ENCODE results near the gene ZC3H10. TPM values are rescaled to one million over a fixed set of nuclear protein-coding genes. Genes with fewer than 3 reads are reported as not detected.

ZC3H10 gene
- total and polyA plus RNA-seq, 2 donors (not counting 3 experiments of a cell fraction or from before 2014, with no cell fraction given) = 2.6 to 10.1 TPM

- H3K9me3 ChIP-seq (replicated peaks; ENCODE audit: control insufficient read depth, insufficient read depth, low read length) = no peaks in the 10 kb centered on the region
- H3K9ac ChIP-seq (replicated peaks; ENCODE audit: extremely low read depth, insufficient read depth, low read length) = no peak overlapping the region
- H3K4me1 ChIP-seq (ENCODE audit: control insufficient read depth, extremely low read depth, insufficient read depth, low read length) = peaks cover 31% of the 10 kb centered on the region
- H3K27ac ChIP-seq (ENCODE audit: insufficient read depth, low read depth, low read length) = no peak overlapping the region
- no peaks in the 10 kb centered on the region for H3K9me1 ChIP-seq (replicated peaks; ENCODE audit: control insufficient read depth, extremely low read depth, insufficient read depth, low read length)
- no TSS peak for BruUV-seq (replicated peaks)
- H2AFZ ChIP-seq (ENCODE audit: low read depth, low read length) = no peak overlapping the region
- FAIRE-seq (no peak), DNase-seq (ENCODE audit: low read depth, low spot score) (no peak)
- H3K79me2 ChIP-seq (ENCODE audit: control insufficient read depth, insufficient read depth, low read length) = peaks cover 24% of the 10 kb centered on the region
- dilution Hi-C loops (cut with MboI; ENCODE audit: extremely low pct_ligation_motif_present, low sequenced_read_pairs) = no loop called here
- intact Hi-C loops (cut with micrococcal nuclease) = no loop called here
- ChIA-PET POLR2A (no interaction called here), CTCF (interaction anchor here (11.9 kb wide), 1 partner anchor 67 kb away, joined by 236 read pairs; the partner anchor contains the start of gene SMARCC2)
- H3K4me2 ChIP-seq (ENCODE audit: insufficient read depth, low read length) = no peak overlapping the region
- no peak overlapping the region for H3K4me3 ChIP-seq (replicated peaks in 1 of 3; ENCODE audit: insufficient read depth in 1 of 3, low read depth in 1 of 3, low read length in 3 of 3)
- TF ChIP-seq EZH2 (IDR thresholded peaks at IDR 0.05; ENCODE audit: borderline replicate concordance, low read depth, low read length, severe bottlenecking) (no peak), CTCF (IDR thresholded peaks at IDR 0.05; ENCODE audit: extremely low read depth in 1 of 2, insufficient read depth in 1 of 2, low read depth in 1 of 2, low read length in 2 of 2) (no peak), POLR2AphosphoS5 (IDR thresholded peaks at IDR 0.05; ENCODE audit: insufficient read depth, low read depth, low read length) (no peak)
- H3K36me3 ChIP-seq (ENCODE audit: control insufficient read depth in 2 of 2, extremely low read depth in 1 of 2, insufficient read depth in 2 of 2, low read length in 2 of 2) = peaks cover 0 to 13% of the 10 kb centered on the region in 2 experiments
- no peaks in the 10 kb centered on the region for H4K20me1 ChIP-seq (replicated peaks; ENCODE audit: control insufficient read depth, extremely low read depth, insufficient read depth, low read length)
- H3K27me3 ChIP-seq (ENCODE audit: control insufficient read depth in 2 of 2, insufficient read depth in 2 of 2, low read length in 2 of 2) = no peaks in the 10 kb centered on the region
These were observed 3.3 kb downstream of the ZC3H10 start for GRCh38 chr12:56121204-56121870.

GRCh38 chr12:56122637-56123036, 4.6 kb downstream of the ZC3H10 start:
- dilution Hi-C loops (cut with MboI; ENCODE audit: extremely low pct_ligation_motif_present, low sequenced_read_pairs) = no loop called here
- CTCF ChIA-PET = interaction anchor here (11.9 kb wide), 1 partner anchor 66 kb away, joined by 236 read pairs; the partner anchor contains the start of gene SMARCC2
- H3K27ac ChIP-seq (ENCODE audit: insufficient read depth, low read depth, low read length) = no peak overlapping the region

More at GRCh38 chr12:56122637-56123036, 4.6 kb downstream of the ZC3H10 start:
- TF ChIP-seq JUN (IDR thresholded peaks at IDR 0.05; ENCODE audit: borderline replicate concordance, insufficient read depth, insufficient read length, low read depth) (no peak), CTCF (IDR thresholded peaks at IDR 0.05; ENCODE audit: extremely low read depth in 1 of 2, insufficient read depth in 1 of 2, low read depth in 1 of 2, low read length in 2 of 2) (no peak), EZH2 (IDR thresholded peaks at IDR 0.05; ENCODE audit: borderline replicate concordance, low read depth, low read length, severe bottlenecking) (no peak), GATA2 (IDR thresholded peaks at IDR 0.05; ENCODE audit: insufficient read depth, insufficient read length, low read depth, low read length) (no peak), MYC (IDR thresholded peaks at IDR 0.05; ENCODE audit: low read depth, low read length) (no peak)
- FAIRE-seq (no peak), DNase-seq (ENCODE audit: low read depth, low spot score) (no peak)
- peaks cover 14% of the 10 kb centered on the region for H3K79me2 ChIP-seq (ENCODE audit: control insufficient read depth, insufficient read depth, low read length)
- POLR2A ChIA-PET = interaction anchor here (0.7 kb wide), 1 partner anchor 9 kb away, joined by 3 read pairs; no protein-coding TSS in a partner anchor
- H3K9me3 ChIP-seq (replicated peaks; ENCODE audit: control insufficient read depth, insufficient read depth, low read length) = no peaks in the 10 kb centered on the region
- H3K9me1 ChIP-seq (replicated peaks; ENCODE audit: control insufficient read depth, extremely low read depth, insufficient read depth, low read length) = no peaks in the 10 kb centered on the region
- intact Hi-C loops (cut with micrococcal nuclease) = no loop called here
- H2AFZ ChIP-seq (ENCODE audit: low read depth, low read length) = no peak overlapping the region
- no peak overlapping the region for H3K9ac ChIP-seq (replicated peaks; ENCODE audit: extremely low read depth, insufficient read depth, low read length)
- no peak overlapping the region for H3K4me3 ChIP-seq (replicated peaks in 1 of 3; ENCODE audit: insufficient read depth in 1 of 3, low read depth in 1 of 3, low read length in 3 of 3)
- H3K36me3 ChIP-seq (ENCODE audit: control insufficient read depth in 2 of 2, extremely low read depth in 1 of 2, insufficient read depth in 2 of 2, low read length in 2 of 2) = peaks cover 0 to 13% of the 10 kb centered on the region in 2 experiments
- peaks cover 43% of the 10 kb centered on the region for H3K4me1 ChIP-seq (ENCODE audit: control insufficient read depth, extremely low read depth, insufficient read depth, low read length)
- no peaks in the 10 kb centered on the region for H4K20me1 ChIP-seq (replicated peaks; ENCODE audit: control insufficient read depth, extremely low read depth, insufficient read depth, low read length)
- H3K4me2 ChIP-seq (ENCODE audit: insufficient read depth, low read length) = no peak overlapping the region
- BruUV-seq (replicated peaks) = no TSS peak
- H3K27me3 ChIP-seq (ENCODE audit: control insufficient read depth in 2 of 2, insufficient read depth in 2 of 2, low read length in 2 of 2) = no peaks in the 10 kb centered on the region

Measured in endothelial cell of umbilical vein (primary cell).